ENCODE results near the gene AGBL5.

The AGBL5 gene

GRCh38 chr2:27051902-27052645, 606 bp downstream of the AGBL5 start:
- Histone ChIP-seq H3K9ac (ENCODE audit: low read depth in 1 of 2, low read length in 2 of 2) (peak overlapping the region; percentile 68 to 71), H3K27me3 (ENCODE audit: control insufficient read depth in 1 of 2, insufficient read depth in 2 of 2, low read length in 2 of 2) (no peaks in the 10 kb centered on the region), H3K36me3 (ENCODE audit: control insufficient read depth in 1 of 2, insufficient read depth in 2 of 2, low read length in 2 of 2) (peaks cover 9 to 27% of the 10 kb centered on the region in 2 donors), H3K4me3 (ENCODE audit: low read depth in 1 of 2, low read length in 2 of 2) (peak overlapping the region; percentile 78 to 97), H3K9me3 (ENCODE audit: control insufficient read depth in 1 of 2, low read length in 2 of 2) (no peaks in the 10 kb centered on the region), H3K27ac (ENCODE audit: low read depth, low read length) (no peak overlapping the region), H3K4me1 (ENCODE audit: control insufficient read depth in 1 of 2, insufficient read depth in 2 of 2, low read length in 2 of 2) (peaks cover 10 to 13% of the 10 kb centered on the region in 2 donors)

GRCh38 chr2:27053321-27053720, 1.9 kb downstream of the AGBL5 start:
- H3K4me3 ChIP-seq (ENCODE audit: low read depth in 1 of 2, low read length in 2 of 2), result no peak overlapping the region
- H3K27ac ChIP-seq (ENCODE audit: low read depth, low read length), result no peak overlapping the region
- no peaks in the 10 kb centered on the region for H3K9me3 ChIP-seq (ENCODE audit: control insufficient read depth in 1 of 2, low read length in 2 of 2)
- H3K9ac ChIP-seq (ENCODE audit: low read depth in 1 of 2, low read length in 2 of 2), result no peak overlapping the region
- no peaks in the 10 kb centered on the region for H3K27me3 ChIP-seq (ENCODE audit: control insufficient read depth in 1 of 2, insufficient read depth in 2 of 2, low read length in 2 of 2)
- peaks cover 18 to 33% of the 10 kb centered on the region in 2 donors for H3K36me3 ChIP-seq (ENCODE audit: control insufficient read depth in 1 of 2, insufficient read depth in 2 of 2, low read length in 2 of 2)
- H3K4me1 ChIP-seq (ENCODE audit: control insufficient read depth in 1 of 2, insufficient read depth in 2 of 2, low read length in 2 of 2), result peaks cover 10 to 13% of the 10 kb centered on the region in 2 donors

GRCh38 chr2:27053776-27054175, 2.3 kb downstream of the AGBL5 start:
- Histone ChIP-seq H3K27me3 (ENCODE audit: control insufficient read depth in 1 of 2, insufficient read depth in 2 of 2, low read length in 2 of 2) (no peaks in the 10 kb centered on the region), H3K27ac (ENCODE audit: low read depth, low read length) (no peak overlapping the region), H3K9me3 (ENCODE audit: control insufficient read depth in 1 of 2, low read length in 2 of 2) (no peaks in the 10 kb centered on the region), H3K4me1 (ENCODE audit: control insufficient read depth in 1 of 2, insufficient read depth in 2 of 2, low read length in 2 of 2) (peaks cover 10 to 13% of the 10 kb centered on the region in 2 donors), H3K36me3 (ENCODE audit: control insufficient read depth in 1 of 2, insufficient read depth in 2 of 2, low read length in 2 of 2) (peaks cover 19 to 33% of the 10 kb centered on the region in 2 donors), H3K9ac (ENCODE audit: low read depth in 1 of 2, low read length in 2 of 2) (no peak overlapping the region), H3K4me3 (ENCODE audit: low read depth in 1 of 2, low read length in 2 of 2) (no peak overlapping the region)

- Histone ChIP-seq H3K27me3 (ENCODE audit: control insufficient read depth in 1 of 2, insufficient read depth in 2 of 2, low read length in 2 of 2) (no peaks in the 10 kb centered on the region), H3K27ac (ENCODE audit: low read depth, low read length) (no peak overlapping the region), H3K9ac (ENCODE audit: low read depth in 1 of 2, low read length in 2 of 2) (no peak overlapping the region), H3K36me3 (ENCODE audit: control insufficient read depth in 1 of 2, insufficient read depth in 2 of 2, low read length in 2 of 2) (peaks cover 19 to 38% of the 10 kb centered on the region in 2 donors), H3K9me3 (ENCODE audit: control insufficient read depth in 1 of 2, low read length in 2 of 2) (no peaks in the 10 kb centered on the region), H3K4me3 (ENCODE audit: low read depth in 1 of 2, low read length in 2 of 2) (no peak overlapping the region), H3K4me1 (ENCODE audit: control insufficient read depth in 1 of 2, insufficient read depth in 2 of 2, low read length in 2 of 2) (peaks cover 4 to 14% of the 10 kb centered on the region in 2 donors)
These were observed 3.3 kb downstream of the AGBL5 start for GRCh38 chr2:27054721-27055120.

- H3K4me1 ChIP-seq (ENCODE audit: control insufficient read depth in 1 of 2, insufficient read depth in 2 of 2, low read length in 2 of 2), result peaks cover 1 to 8% of the 10 kb centered on the region in 2 donors
- no peaks in the 10 kb centered on the region for H3K27me3 ChIP-seq (ENCODE audit: control insufficient read depth in 1 of 2, insufficient read depth in 2 of 2, low read length in 2 of 2)
- no peak overlapping the region for H3K4me3 ChIP-seq (ENCODE audit: low read depth in 1 of 2, low read length in 2 of 2)
- no peaks in the 10 kb centered on the region for H3K9me3 ChIP-seq (ENCODE audit: control insufficient read depth in 1 of 2, low read length in 2 of 2)
- peaks cover 19 to 41% of the 10 kb centered on the region in 2 donors for H3K36me3 ChIP-seq (ENCODE audit: control insufficient read depth in 1 of 2, insufficient read depth in 2 of 2, low read length in 2 of 2)
- H3K9ac ChIP-seq (ENCODE audit: low read depth in 1 of 2, low read length in 2 of 2), result no peak overlapping the region
- H3K27ac ChIP-seq (ENCODE audit: low read depth, low read length), result no peak overlapping the region
These were observed 5.7 kb downstream of the AGBL5 start for GRCh38 chr2:27057184-27057583.

GRCh38 chr2:27058210-27058609, 6.7 kb downstream of the AGBL5 start:
- no peak overlapping the region for H3K27ac ChIP-seq (ENCODE audit: low read depth, low read length)
- peaks cover 19 to 44% of the 10 kb centered on the region in 2 donors for H3K36me3 ChIP-seq (ENCODE audit: control insufficient read depth in 1 of 2, insufficient read depth in 2 of 2, low read length in 2 of 2)
- peaks cover 0 to 5% of the 10 kb centered on the region in 2 donors for H3K4me1 ChIP-seq (ENCODE audit: control insufficient read depth in 1 of 2, insufficient read depth in 2 of 2, low read length in 2 of 2)

GRCh38 chr2:27059141-27059820, 7.8 kb downstream of the AGBL5 start:
- no peak overlapping the region for H3K27ac ChIP-seq (ENCODE audit: low read depth, low read length)
- H3K9ac ChIP-seq (ENCODE audit: low read depth in 1 of 2, low read length in 2 of 2), result no peak overlapping the region

More at GRCh38 chr2:27058210-27058609, 6.7 kb downstream of the AGBL5 start:
- Histone ChIP-seq H3K4me3 (ENCODE audit: low read depth in 1 of 2, low read length in 2 of 2) (no peak overlapping the region), H3K27me3 (ENCODE audit: control insufficient read depth in 1 of 2, insufficient read depth in 2 of 2, low read length in 2 of 2) (no peaks in the 10 kb centered on the region), H3K9me3 (ENCODE audit: control insufficient read depth in 1 of 2, low read length in 2 of 2) (no peaks in the 10 kb centered on the region), H3K9ac (ENCODE audit: low read depth in 1 of 2, low read length in 2 of 2) (no peak overlapping the region)

GRCh38 chr2:27060323-27060722, 8.9 kb downstream of the AGBL5 start:
- no peak overlapping the region for H3K27ac ChIP-seq (ENCODE audit: low read depth, low read length)
- peaks cover 3 to 5% of the 10 kb centered on the region in 2 donors for H3K4me1 ChIP-seq (ENCODE audit: control insufficient read depth in 1 of 2, insufficient read depth in 2 of 2, low read length in 2 of 2)
- peaks cover 23 to 34% of the 10 kb centered on the region in 2 donors for H3K36me3 ChIP-seq (ENCODE audit: control insufficient read depth in 1 of 2, insufficient read depth in 2 of 2, low read length in 2 of 2)
- no peaks in the 10 kb centered on the region for H3K9me3 ChIP-seq (ENCODE audit: control insufficient read depth in 1 of 2, low read length in 2 of 2)
- H3K9ac ChIP-seq (ENCODE audit: low read depth in 1 of 2, low read length in 2 of 2), result no peak overlapping the region
- H3K27me3 ChIP-seq (ENCODE audit: control insufficient read depth in 1 of 2, insufficient read depth in 2 of 2, low read length in 2 of 2), result no peaks in the 10 kb centered on the region
- H3K4me3 ChIP-seq (ENCODE audit: low read depth in 1 of 2, low read length in 2 of 2), result no peak overlapping the region

More at GRCh38 chr2:27059141-27059820, 7.8 kb downstream of the AGBL5 start:
- H3K4me1 ChIP-seq (ENCODE audit: control insufficient read depth in 1 of 2, insufficient read depth in 2 of 2, low read length in 2 of 2), result peaks cover 3 to 5% of the 10 kb centered on the region in 2 donors
- peaks cover 19 to 39% of the 10 kb centered on the region in 2 donors for H3K36me3 ChIP-seq (ENCODE audit: control insufficient read depth in 1 of 2, insufficient read depth in 2 of 2, low read length in 2 of 2)
- no peaks in the 10 kb centered on the region for H3K9me3 ChIP-seq (ENCODE audit: control insufficient read depth in 1 of 2, low read length in 2 of 2)
- H3K27me3 ChIP-seq (ENCODE audit: control insufficient read depth in 1 of 2, insufficient read depth in 2 of 2, low read length in 2 of 2), result no peaks in the 10 kb centered on the region
- no peak overlapping the region for H3K4me3 ChIP-seq (ENCODE audit: low read depth in 1 of 2, low read length in 2 of 2)

GRCh38 chr2:27065128-27065527, 13.7 kb downstream of the AGBL5 start:
- Histone ChIP-seq H3K9ac (ENCODE audit: low read depth in 1 of 2, low read length in 2 of 2) (no peak overlapping the region), H3K36me3 (ENCODE audit: control insufficient read depth in 1 of 2, insufficient read depth in 2 of 2, low read length in 2 of 2) (peaks cover 19 to 37% of the 10 kb centered on the region in 2 donors), H3K27me3 (ENCODE audit: control insufficient read depth in 1 of 2, insufficient read depth in 2 of 2, low read length in 2 of 2) (no peaks in the 10 kb centered on the region), H3K9me3 (ENCODE audit: control insufficient read depth in 1 of 2, low read length in 2 of 2) (no peaks in the 10 kb centered on the region), H3K4me1 (ENCODE audit: control insufficient read depth in 1 of 2, insufficient read depth in 2 of 2, low read length in 2 of 2) (peaks cover 16 to 20% of the 10 kb centered on the region in 2 donors), H3K27ac (ENCODE audit: low read depth, low read length) (no peak overlapping the region), H3K4me3 (ENCODE audit: low read depth in 1 of 2, low read length in 2 of 2) (no peak overlapping the region)

- Histone ChIP-seq H3K27ac (ENCODE audit: low read depth, low read length) (no peak overlapping the region), H3K9ac (ENCODE audit: low read depth in 1 of 2, low read length in 2 of 2) (no peak overlapping the region), H3K27me3 (ENCODE audit: control insufficient read depth in 1 of 2, insufficient read depth in 2 of 2, low read length in 2 of 2) (no peaks in the 10 kb centered on the region), H3K4me1 (ENCODE audit: control insufficient read depth in 1 of 2, insufficient read depth in 2 of 2, low read length in 2 of 2) (peaks cover 32 to 33% of the 10 kb centered on the region in 2 donors), H3K36me3 (ENCODE audit: control insufficient read depth in 1 of 2, insufficient read depth in 2 of 2, low read length in 2 of 2) (peaks cover 19 to 34% of the 10 kb centered on the region in 2 donors), H3K9me3 (ENCODE audit: control insufficient read depth in 1 of 2, low read length in 2 of 2) (no peaks in the 10 kb centered on the region), H3K4me3 (ENCODE audit: low read depth in 1 of 2, low read length in 2 of 2) (no peak overlapping the region)
These were observed 15.9 kb downstream of the AGBL5 start for GRCh38 chr2:27067385-27067784.
